Heart left ventricle (tissue), 13 donors: ENCODE measurements around the gene PLCD1.

Source experiments
- CTCF ChIP-seq, 12 donors: fragments of 200-600 bp; sonication (generic) in 4 of 12; IDR thresholded peaks; one replicate each; pipeline versions ENCODE4 v1.5.0 to v1.8.0; 2018 to 2022; ENCODE audit warnings: antibody characterized with exemption in 12 of 12, mild to moderate bottlenecking in 5 of 12
- POLR2A ChIP-seq, 2 donors: fragments of 450-650 bp; IDR thresholded peaks; one replicate each; pipeline ENCODE4 v1.6.1; 2017; ENCODE audit warnings: antibody characterized with exemption in 2 of 2, mild to moderate bottlenecking in 2 of 2, moderate library complexity in 2 of 2
- donor health status: ischemic (EF 13 %, LVEDD 7.1; RV severe dilation, severe dysfunction).
- donor health status: DM: no; HTN: yes; CAD: no.
- donor health status: DM: no; HTN: no; CAD: no.
- donor health status: ischemic (EF 25% LVEDD 6.9; RV normal size, moderate dysfunction).
- donor health status: ischemic (EF 25% LVEDD 5.7; RV mildly dilated, moderate dysfunction).
- donor health status: ischemic (EF 35%, LVEDD 5.7; RV mildly dilated, moderate dysfunction).
- donor health status: nonischemic (EF 11% LVEDD 7.7; RV severe dilation, severe dysfunction).
- donor health status: DM: yes; HTN: yes; CAD: no.
- donor health status: PGD.
- donor health status: ischemic (EF 29% LVEDD 5.4; RV normal size, mild dysfunction).
- donor health status: nonischemic (EF 23%, LVEDD 6.1; RV moderate dilation, normal function).

GRCh38 chr3:38016847-38017444 is 12.5 kb downstream of the PLCD1 start:
- no peak for TF ChIP-seq CTCF (IDR thresholded peaks at IDR 0.05)
- TF ChIP-seq POLR2A (IDR thresholded peaks at IDR 0.05), result no peak
